Fibroblast of villous mesenchyme (primary cell): ENCODE measurements around the gene INHBE. TPM values are rescaled to one million over a fixed set of nuclear protein-coding genes. Genes with fewer than 3 reads are reported as not detected.

Source experiments
- DNase-seq: peaks from one replicate; pipeline ENCODE4 v3.0.0-alpha.2; 2010; ENCODE audit warnings: low read depth
- H3K4me3 ChIP-seq: 2 replicates; pipeline ENCODE4 v1.5.1; 2011; ENCODE audit warnings: low read depth, mild to moderate bottlenecking, low read length
- CTCF ChIP-seq: IDR thresholded peaks from 2 replicates; pipeline ENCODE4 v1.5.1; 2012; ENCODE audit warnings: low read depth, mild to moderate bottlenecking, low read length; ENCODE audit not compliant: insufficient read depth
- total RNA-seq: library from RNA; depleted of rRNA; stranded (reverse); fragments of >200 nt; gene quantifications from 2 replicates; pipeline ENCODE4 v1.2.3, GENCODE V29; 2012

Gene INHBE
- total RNA-seq, 1 donor: 1.7 TPM

GRCh38 chr12:57476162-57476992 is 21.3 kb downstream of the INHBE start:
- no peak overlapping the region for H3K4me3 ChIP-seq
- no peak for TF ChIP-seq CTCF
- DNase-seq: no peak

GRCh38 chr12:57476993-57477709 is 22.0 kb downstream of the INHBE start:
- no peak for DNase-seq
- no peak overlapping the region for H3K4me3 ChIP-seq
- no peak for TF ChIP-seq CTCF

- DNase-seq: peak; percentile 55
Observed at GRCh38 chr12:57477710-57478681, 22.9 kb downstream of the INHBE start.

GRCh38 chr12:57479043-57479375 is 23.9 kb downstream of the INHBE start:
- no peak for DNase-seq
- no peak for TF ChIP-seq CTCF
- no peak overlapping the region for H3K4me3 ChIP-seq

More at GRCh38 chr12:57477710-57478681, 22.9 kb downstream of the INHBE start:
- no peak for TF ChIP-seq CTCF
- no peak overlapping the region for H3K4me3 ChIP-seq

GRCh38 chr12:57479376-57480115 is 24.4 kb downstream of the INHBE start, which contains the start of gene ARHGAP9:
ARHGAP9 (minus strand) TSS chr12:57479866; CDS start chr12:57479406, 460 bp downstream.
- no peak within 1 kb of the TSS for H3K4me3 ChIP-seq
- no peak for TF ChIP-seq CTCF
- no peak for DNase-seq

GRCh38 chr12:57481671-57482070 is 26.6 kb downstream of the INHBE start:
- TF ChIP-seq CTCF: no peak
- H3K4me3 ChIP-seq: no peak overlapping the region
- no peak for DNase-seq
